DOHH2 (cell line): ENCODE data around the gene JPH2.

Experiments used
- EZH2phosphoT487 ChIP-seq: fragments of 200-600 bp; sonication (generic); IDR thresholded peaks from 2 replicates; pipeline ENCODE4 v1.6.1; 2017; ENCODE audit warnings: borderline replicate concordance, mild to moderate bottlenecking, antibody characterized with exemption, low read length, moderate library complexity, mixed read lengths
- TF ChIP-seq, protein P1 (sequence below): fragments of 200-600 bp; sonication (generic); IDR thresholded peaks from one replicate; pipeline ENCODE4 v1.5.1; 2014; ENCODE audit warnings: antibody characterized with exemption, mild to moderate bottlenecking, low read depth, low read length; ENCODE audit not compliant: poor library complexity, severe bottlenecking

DNA sequence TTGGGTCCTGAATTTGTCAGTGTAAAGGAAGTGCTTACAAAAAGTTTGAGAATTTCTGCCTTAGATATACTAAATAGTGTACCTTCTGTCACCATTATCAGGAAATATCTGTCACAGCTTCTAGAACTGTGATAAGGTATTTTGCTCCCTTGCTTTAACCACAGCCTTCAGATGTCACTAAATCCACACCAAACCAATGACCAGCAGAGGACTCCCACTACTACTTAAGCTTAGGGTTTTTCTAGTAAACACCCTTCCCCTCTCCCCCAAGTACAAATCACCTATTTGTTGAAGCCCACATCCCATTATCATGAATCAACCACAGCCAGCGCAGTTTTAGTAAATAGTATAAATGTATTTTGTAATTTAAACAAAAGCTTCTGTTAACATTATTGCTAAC is 8.6 kb upstream of the JPH2 start:
- TF ChIP-seq, protein P1, sequence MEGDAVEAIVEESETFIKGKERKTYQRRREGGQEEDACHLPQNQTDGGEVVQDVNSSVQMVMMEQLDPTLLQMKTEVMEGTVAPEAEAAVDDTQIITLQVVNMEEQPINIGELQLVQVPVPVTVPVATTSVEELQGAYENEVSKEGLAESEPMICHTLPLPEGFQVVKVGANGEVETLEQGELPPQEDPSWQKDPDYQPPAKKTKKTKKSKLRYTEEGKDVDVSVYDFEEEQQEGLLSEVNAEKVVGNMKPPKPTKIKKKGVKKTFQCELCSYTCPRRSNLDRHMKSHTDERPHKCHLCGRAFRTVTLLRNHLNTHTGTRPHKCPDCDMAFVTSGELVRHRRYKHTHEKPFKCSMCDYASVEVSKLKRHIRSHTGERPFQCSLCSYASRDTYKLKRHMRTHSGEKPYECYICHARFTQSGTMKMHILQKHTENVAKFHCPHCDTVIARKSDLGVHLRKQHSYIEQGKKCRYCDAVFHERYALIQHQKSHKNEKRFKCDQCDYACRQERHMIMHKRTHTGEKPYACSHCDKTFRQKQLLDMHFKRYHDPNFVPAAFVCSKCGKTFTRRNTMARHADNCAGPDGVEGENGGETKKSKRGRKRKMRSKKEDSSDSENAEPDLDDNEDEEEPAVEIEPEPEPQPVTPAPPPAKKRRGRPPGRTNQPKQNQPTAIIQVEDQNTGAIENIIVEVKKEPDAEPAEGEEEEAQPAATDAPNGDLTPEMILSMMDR = no peak
- no peak for TF ChIP-seq EZH2phosphoT487
